Glomerular endothelial cell (primary cell): ENCODE results near the gene ADAM10. TPM values are rescaled to one million over a fixed set of nuclear protein-coding genes. Genes with fewer than 3 reads are reported as not detected.

Experiments used
- DNase-seq: peaks from one replicate; pipeline ENCODE4 v3.0.0-alpha.2; 2011; ENCODE audit warnings: low read depth, low spot score; ENCODE audit errors: extremely low read depth
- total RNA-seq: library from RNA; depleted of rRNA; stranded (reverse); fragments of >200 nt; gene quantifications from 2 replicates; pipeline ENCODE4 v1.2.3, GENCODE V29; 2015

The ADAM10 gene
- total RNA-seq, 1 donor from 2014 or later: 183 TPM

DNA sequence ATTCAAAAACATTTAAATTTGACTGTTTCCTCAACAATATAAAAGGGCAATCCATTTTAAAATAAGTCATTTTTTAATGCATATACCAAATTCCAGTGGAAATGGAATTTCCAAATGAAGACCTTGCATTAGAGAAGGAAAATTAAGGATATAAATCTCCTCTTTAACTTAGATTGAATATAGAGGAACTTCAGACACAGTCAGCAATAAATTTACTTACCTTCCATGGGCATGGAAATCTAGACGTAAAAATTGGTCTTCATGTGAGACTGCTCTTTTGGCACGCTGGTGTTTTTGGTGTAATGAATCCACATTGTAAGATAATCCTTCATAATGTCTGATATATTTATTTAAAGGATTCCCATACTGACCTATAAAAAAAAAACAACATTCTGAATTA, 32.1 kb downstream of the ADAM10 start:
- DNase-seq: no peak

DNA sequence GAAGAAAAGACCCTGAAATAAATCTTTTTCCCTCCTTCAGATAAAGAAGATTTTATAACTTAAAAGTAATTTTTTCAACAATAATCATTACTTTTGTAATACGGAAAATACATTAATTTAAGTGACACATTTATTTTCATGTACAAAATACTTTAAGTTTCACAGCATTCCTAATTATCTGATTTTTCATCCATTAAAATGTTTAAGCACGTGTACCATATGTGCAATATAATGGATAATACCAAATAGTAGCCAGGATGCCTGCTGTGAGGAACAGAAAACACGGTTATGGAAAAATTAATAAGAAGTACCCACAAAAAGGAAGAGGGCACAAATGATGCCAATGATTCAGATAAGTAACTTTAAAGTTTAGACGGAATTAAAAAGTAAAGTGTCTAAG, 33.5 kb downstream of the ADAM10 start:
- DNase-seq: no peak

GRCh38 chr15:58715266-58715917, 34.1 kb downstream of the ADAM10 start:
- no peak for DNase-seq

DNA sequence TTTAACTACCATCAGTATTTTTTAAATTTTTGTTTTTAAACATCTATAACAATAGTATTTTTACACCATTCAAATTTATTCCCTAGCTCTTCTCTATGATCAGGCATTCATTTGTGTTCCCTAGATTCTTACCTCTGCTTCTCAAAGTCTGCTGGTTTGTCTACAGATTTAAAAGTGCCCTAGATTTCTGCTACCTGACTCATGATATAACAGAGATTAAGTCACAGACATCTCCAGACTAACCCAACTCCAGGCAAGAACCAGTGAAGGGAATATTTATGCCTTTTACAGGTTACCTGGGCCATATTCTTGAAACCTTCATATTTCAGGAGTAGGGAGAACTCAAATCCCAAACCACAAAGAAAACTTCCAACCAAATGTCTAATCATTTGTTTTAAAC, 38.8 kb downstream of the ADAM10 start:
- DNase-seq: no peak

DNA sequence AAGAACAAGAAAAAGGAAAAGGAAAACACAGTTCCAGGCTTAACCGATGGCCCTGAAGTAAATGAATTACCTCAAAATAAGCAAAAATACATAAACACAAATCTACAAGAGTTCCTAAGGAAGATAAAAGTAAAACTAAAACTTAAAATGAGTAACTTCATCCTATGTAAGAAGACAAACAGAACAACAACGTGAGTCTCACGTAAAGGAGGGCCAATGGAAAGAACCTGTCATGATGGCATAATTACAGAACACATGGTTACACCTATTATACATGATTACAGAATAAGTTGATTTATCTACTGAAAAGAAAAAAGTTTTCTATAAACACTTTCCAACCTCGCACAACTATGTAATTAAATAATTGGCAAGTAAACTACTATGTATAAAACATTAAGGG, 42.1 kb downstream of the ADAM10 start:
- DNase-seq: no peak

GRCh38 chr15:58705105-58705504, 44.4 kb downstream of the ADAM10 start:
- no peak for DNase-seq

- no peak for DNase-seq
These were observed 45.2 kb downstream of the ADAM10 start for GRCh38 chr15:58704155-58704865.

DNA sequence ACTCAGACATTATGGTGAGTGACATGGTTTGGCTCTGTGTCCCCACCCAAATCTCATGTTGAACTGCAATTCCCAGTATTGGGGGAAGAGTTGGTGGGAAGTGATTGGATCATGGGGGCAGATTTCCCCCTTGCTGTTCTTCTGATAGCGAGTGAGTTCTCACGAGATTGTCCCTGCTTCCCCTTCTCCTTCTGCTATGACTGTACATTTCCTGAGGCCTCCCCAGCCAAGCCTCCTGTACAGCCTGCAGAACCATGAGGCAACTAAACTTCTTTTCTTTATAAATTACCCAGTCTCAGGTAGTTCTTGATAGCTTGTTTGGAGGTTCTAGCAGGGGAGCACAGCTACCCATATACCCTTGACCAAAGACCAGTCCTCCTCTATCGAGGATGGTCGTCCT, 45.9 kb downstream of the ADAM10 start:
- no peak for DNase-seq

GRCh38 chr15:58702233-58702632, 47.3 kb downstream of the ADAM10 start:
- DNase-seq: no peak

DNA sequence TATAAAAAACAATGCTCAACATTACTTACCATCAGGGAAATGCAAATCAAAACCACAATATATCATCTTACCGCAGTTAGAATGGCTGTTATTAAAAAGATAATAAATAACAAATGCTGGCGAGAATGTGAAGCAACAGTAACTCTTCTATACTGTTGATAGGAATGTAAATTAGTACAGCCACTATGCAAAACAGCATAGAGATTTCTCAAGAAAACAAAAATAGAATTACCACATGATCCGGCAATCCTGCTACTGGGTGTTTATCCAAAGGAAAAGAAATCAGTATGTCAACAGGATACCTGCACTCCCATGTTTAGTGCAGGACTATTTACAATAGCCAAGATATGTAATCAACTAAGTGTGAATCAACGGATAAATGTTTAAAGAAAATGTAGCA, 48.1 kb downstream of the ADAM10 start:
- no peak for DNase-seq

- DNase-seq: no peak
These were observed 49.7 kb downstream of the ADAM10 start for GRCh38 chr15:58699769-58700168.

GRCh38 chr15:58698887-58699641, 50.4 kb downstream of the ADAM10 start:
- no peak for DNase-seq

GRCh38 chr15:58697220-58697619, 52.3 kb downstream of the ADAM10 start:
- DNase-seq: no peak

DNA sequence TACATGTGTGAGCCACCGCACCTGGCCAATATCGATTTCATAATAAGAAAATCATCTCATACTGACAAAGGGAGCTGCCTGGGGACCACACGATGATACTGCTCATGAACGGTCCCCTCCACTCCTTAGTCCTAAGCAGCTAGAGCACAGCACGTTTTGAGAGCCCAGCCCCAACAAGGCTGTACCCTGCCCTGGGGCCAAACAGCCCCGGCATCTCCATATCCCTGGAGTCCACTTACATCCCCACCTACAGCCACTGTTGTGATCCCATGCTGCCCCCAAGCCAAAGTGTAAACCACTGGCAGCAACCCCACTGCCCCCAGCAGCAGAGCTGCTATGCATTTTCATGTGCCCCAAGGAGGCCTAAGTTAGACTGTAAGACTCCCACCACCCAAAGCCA, 52.8 kb downstream of the ADAM10 start:
- DNase-seq: no peak

DNA sequence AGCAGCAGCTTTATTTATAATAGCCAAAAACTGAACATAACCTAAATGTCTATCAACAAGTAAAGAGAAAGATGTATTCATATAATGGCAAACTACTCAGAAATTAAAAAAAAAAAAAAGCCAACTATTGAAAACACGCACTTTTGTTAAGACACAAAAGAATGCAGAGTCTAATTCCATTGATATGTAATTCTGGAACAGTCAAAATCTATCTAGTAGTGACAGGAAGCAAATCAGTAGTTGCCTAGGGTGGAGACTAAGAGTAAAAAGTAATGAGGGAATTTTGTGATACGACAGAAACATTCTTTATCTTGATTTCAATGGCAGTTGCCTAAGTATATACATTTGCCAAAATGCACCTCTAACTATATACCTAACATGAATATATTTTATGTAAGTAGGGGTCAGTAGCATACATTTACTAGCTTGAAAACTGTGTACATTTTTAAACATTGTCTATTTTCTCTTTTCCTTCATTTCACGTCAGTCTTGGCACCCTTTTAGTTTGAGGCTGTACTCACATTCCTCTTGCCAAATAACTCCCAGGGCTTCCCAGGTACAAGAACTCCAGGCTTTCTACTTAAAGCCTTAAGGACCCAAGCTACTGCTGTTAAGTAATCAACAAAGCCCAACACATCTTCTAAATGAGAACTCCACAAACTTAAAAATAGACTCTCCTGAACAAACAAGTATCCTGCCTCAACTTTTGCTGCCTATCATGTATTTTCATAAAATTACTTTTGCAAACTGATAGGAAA, 54.7 kb downstream of the ADAM10 start:
- no peak for DNase-seq

GRCh38 chr15:58690703-58691102, 58.8 kb downstream of the ADAM10 start:
- no peak for DNase-seq

GRCh38 chr15:58689646-58690045, 59.9 kb downstream of the ADAM10 start:
- DNase-seq: no peak

DNA sequence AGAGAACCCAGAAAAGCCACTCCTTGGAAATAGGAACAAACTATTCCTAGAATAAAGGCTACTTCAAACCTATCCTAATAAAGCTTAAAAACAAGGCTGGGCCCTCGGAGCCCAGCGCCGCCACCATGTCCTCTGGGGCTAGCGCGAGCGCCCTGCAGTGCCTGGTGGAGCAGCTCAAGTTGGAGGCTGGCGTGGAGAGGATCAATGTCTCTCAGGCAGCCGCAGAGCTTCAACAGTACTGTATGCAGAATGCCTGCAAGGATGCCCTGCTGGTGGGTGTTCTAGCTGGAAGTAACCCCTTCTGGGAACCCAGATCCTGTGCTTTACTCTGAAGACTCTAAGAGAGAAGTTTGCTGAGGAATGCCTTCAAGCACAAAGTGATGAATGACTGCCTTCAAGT, 63.2 kb downstream of the ADAM10 start:
- DNase-seq: no peak

GRCh38 chr15:58684751-58685150, 64.8 kb downstream of the ADAM10 start:
- DNase-seq: no peak

DNA sequence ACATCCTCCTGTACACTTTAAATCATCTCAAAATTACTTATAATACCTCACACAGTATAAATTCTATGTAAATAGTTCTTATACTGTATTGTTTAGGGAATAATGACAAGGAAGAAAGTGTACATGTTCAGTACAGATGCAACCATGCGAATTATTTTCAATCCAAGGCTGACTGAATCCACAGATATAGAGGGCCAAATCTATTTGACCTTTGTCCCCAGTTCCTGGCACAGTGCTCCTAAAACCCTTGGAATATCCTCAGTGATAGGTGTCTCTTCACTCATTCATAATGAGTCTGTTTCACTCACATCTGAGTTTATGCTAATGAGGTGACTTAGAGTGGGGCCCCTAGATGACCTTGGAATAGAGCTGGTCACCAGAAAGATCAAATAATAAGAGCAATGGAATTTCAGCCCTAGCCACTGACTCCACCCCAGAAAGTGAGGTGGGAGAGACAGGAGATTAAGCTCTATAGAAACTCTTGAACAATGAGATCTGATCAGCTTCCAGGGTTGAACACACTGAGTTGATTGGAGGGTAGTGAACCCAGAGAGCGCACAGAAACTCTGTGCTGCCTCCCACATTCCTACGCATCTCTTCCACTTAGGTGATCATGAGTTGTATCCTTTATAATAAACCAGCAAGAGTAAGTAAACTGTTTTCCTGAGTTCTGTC, 65.3 kb downstream of the ADAM10 start:
- DNase-seq: no peak

DNA sequence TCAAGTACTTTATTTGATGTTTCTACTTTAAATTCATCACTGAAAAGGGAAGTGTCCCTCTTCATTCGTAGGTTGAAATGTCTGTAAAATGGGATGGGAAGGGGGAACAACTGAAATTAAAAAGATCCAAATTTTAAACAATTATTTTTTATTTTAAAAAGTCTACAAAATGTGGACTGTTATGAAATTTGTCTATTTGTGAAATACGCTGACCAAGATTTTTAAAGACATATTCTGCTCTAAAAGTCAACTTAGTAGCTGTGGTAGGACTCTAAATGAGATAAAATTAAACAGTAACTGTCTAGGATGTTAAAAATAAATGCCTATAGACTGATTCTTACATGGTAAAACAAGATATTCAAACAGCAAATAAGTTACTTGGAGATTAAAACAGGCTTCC, 67.3 kb downstream of the ADAM10 start:
- no peak for DNase-seq
